Upper lobe of left lung (tissue), 4 donors: ENCODE data around the gene B4GALT1.

Source experiments
- EP300 ChIP-seq, 4 donors: sonication (generic); formaldehyde crosslinking; IDR thresholded peaks; one replicate each; pipeline ENCODE4 v1.5.1; 2017; ENCODE audit warnings: antibody characterized with exemption in 4 of 4, control low read depth in 2 of 4
- POLR2AphosphoS5 ChIP-seq, 2 donors: sonication (generic); formaldehyde crosslinking; IDR thresholded peaks; one replicate each; pipeline ENCODE4 v1.5.1; 2017; ENCODE audit warnings: antibody characterized with exemption in 2 of 2
- TF ChIP-seq, protein P1 (sequence below), 6 experiments: fragments of 450-650 bp in 4 of 6; fragments of 200-600 bp in 2 of 6; sonication (generic) in 2 of 6; IDR thresholded peaks; one replicate each; pipeline ENCODE4 v1.5.1; 2016 to 2019; ENCODE audit warnings: antibody characterized with exemption in 6 of 6

DNA sequence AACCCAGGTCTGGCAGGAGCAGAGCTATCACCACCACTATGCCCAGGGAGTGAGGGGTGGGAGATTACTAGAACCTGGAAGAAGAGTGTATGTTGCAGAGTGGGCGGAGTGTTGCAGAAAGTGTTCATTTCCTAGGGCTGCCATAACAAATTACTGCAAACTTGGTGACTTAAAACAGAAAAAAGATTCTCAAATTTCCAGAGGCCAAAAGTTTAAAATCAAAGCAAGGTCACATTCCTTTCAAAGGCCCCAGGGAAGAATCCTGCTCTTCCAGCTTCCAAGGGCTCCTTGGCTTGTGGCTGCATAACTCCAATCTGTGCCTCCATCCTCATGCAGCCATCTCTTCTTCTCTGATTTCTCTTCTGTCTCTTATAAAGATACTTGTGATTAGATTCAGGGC lies 42.3 kb upstream of the B4GALT1 start:
- TF ChIP-seq, protein P1, sequence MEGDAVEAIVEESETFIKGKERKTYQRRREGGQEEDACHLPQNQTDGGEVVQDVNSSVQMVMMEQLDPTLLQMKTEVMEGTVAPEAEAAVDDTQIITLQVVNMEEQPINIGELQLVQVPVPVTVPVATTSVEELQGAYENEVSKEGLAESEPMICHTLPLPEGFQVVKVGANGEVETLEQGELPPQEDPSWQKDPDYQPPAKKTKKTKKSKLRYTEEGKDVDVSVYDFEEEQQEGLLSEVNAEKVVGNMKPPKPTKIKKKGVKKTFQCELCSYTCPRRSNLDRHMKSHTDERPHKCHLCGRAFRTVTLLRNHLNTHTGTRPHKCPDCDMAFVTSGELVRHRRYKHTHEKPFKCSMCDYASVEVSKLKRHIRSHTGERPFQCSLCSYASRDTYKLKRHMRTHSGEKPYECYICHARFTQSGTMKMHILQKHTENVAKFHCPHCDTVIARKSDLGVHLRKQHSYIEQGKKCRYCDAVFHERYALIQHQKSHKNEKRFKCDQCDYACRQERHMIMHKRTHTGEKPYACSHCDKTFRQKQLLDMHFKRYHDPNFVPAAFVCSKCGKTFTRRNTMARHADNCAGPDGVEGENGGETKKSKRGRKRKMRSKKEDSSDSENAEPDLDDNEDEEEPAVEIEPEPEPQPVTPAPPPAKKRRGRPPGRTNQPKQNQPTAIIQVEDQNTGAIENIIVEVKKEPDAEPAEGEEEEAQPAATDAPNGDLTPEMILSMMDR (IDR thresholded peaks at IDR 0.05) = no peak
- no peak for TF ChIP-seq EP300 (IDR thresholded peaks at IDR 0.05)
- no peak for TF ChIP-seq POLR2AphosphoS5 (IDR thresholded peaks at IDR 0.05)
